GM21390 (cell line): Measurements from ENCODE around the gene CRADD.
"Not testable (repeated sequence)": the region's sequence is repeated elsewhere in the genome, so short reads cannot be mapped to it uniquely, and the experiment has no call there.

ENCODE experiments used
- ATAC-seq: cut with Tn5 transposase; IDR thresholded peaks from one replicate; pipeline ENCODE4 v1.9.1; 2021; ENCODE audit not compliant: unreplicated experiment

CRADD gene

DNA sequence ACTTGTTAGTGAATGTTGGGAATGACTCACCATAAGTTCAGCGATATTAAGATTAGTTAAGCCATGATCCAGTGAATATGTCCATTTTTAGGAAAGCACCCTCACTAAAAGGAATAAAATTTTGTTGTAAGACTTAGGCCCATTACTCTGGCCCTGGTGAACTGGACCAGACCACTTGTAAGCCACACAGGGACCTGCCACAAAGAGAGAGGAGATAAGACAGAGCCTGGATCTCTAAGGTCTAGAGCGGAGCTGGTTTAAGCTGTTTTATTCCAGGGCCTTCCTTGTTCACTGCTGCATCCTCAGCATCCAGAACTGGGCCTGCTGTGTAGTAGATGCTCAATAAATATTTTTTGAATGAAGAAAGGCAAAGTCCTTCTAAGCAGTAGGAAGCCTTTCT lies 79.1 kb downstream of the CRADD start:
- ATAC-seq, result no peak

DNA sequence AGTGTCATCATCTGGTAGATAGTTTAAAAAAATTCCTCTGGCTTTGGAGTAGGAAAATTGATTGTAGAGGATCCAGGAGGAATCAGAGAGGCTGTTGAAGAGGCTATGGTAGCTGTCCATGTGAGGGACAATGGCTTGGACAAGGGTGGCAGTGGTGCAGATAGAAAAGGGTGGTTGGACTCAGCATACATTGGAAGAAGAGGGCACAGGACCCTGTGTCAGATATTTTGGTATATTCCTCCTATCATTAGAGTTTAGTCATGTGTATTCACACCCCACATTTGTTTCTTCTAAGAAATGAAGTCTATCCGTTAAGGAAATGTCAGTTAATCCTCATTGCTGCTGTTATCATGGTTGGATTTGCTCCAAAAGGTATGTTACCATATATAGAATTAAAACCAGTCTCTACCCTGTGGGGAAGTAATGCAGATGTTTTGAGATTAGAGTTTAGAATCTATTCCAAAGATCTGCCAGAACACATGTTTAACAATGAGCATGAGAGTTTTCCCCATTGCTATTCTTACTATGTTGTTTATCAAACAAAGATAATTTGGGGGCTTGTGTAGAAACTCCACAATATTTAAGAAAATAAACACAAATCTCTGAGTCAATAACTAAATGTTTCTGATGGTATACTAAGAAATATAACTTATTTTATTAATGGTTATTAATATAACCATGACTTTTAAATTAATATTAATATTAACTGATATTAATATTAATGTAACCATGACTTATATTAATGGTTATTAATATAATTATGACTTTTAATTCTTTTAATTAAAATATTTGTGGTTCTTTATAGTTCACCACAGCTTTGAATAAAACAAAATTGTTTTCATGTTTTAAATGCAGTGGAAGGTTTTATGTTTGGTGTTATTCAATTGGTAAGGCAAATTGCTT lies 80.9 kb downstream of the CRADD start:
- ATAC-seq, result no peak

DNA sequence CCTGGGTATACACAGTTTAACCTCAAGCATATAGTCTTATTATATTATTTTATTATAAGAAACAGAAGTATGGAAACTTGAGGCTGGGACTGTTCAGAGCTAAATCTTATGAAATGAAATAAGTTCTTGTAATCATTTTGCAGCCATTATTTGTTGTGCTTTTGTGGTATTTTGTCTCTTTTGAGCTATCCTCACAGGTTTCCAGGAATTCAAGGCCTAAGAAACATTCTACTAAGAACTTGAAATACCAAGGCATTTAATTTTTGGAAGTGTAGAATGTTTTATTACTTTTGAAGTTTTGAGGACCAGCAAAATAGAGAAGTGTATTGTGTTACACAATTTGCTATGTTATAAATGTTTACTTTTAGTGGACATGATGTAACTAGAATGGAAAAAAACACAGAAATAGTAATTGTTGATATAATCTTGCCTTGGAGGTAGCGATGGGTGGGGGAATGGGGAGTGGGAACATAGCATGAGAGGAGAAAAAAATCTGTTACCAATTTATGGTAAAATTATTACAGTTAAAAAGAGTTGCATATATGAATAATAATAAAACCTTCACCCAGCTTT lies 81.7 kb downstream of the CRADD start:
- no peak for ATAC-seq

DNA sequence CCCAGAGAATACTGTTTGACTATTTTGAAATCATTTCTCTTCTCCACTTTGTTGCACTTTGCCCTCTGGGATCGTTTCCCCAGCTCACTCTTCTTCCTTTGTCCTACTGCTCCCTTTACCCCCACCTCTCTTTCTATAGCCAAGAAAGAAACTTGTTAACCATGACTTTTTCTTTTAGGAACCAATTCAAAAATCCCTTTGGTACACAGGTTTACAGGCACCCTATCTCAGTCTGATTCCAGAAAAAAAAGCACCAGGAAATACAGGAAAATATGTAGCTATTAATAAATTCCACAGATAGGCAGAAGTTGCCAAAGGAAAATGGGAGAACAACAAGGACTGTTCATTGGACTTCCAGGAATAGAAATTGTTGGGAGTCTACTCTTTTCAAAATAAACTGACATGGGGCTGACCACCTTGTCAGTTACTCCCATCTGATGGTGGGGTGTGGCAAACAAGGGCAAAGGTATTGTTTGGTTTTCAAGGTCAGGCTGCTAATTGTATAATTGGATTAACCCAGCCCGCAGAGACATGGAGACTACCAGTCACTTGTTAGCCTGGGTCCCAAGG lies 82.4 kb downstream of the CRADD start:
- no peak for ATAC-seq

DNA sequence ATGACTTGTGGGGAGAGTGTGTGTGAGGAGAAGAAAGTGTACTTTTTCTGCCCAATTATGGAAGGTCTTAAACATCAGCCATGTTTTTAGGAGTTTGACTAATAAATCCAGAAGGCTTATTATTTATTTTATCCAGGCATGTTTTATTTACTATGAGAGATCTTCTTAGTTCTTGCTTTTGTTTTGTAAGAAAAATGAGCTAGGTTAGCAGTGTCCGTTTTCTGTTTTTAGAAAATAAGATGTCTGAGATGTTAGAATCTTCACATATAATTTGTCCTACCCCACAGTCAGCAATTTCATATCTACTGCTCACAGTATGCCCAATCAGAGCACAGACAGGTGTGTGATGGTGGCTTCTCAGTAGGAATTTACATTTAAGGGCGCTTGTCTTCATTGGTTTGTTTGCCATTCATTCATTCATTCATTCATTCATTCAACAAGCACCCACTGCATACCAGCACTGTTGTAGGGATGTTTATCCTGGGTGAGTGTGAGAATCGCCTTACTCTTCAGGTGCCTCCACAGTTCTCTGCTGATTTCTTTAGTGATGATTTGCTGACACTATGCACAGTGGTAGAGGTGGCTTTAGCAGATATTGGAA lies 83.2 kb downstream of the CRADD start:
- no peak for ATAC-seq

DNA sequence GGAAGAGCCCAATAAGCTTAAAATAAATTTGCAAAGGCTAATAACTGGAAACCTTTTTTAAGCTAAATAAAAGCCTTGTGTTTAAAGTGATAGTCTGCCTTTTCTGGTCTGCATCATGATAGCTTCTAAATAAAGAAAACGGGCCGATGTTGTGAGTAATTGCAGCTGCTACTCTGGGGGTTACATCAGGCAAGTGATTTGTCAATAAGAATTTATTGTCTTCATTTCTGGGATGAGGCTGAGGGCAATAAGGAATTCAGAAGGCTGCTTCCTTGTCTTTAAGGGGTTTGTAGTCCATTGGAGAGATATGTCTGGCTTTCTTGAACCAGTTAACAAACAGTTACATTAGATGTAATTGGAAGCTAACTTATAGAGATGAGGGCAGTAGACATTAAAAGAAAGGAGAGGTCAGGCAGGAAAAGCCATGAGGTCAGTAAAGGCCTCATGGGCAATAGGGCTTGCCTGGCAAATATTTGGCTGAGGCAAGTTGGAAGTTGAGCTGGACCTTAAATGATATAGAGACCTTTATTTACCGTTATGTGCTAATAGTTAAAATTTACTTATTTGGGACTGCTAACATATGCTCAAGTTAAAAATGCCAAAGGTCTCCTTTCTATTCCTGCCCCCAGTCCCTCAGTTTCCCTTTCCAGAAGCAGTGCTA lies 85.0 kb downstream of the CRADD start:
- ATAC-seq, result no peak

DNA sequence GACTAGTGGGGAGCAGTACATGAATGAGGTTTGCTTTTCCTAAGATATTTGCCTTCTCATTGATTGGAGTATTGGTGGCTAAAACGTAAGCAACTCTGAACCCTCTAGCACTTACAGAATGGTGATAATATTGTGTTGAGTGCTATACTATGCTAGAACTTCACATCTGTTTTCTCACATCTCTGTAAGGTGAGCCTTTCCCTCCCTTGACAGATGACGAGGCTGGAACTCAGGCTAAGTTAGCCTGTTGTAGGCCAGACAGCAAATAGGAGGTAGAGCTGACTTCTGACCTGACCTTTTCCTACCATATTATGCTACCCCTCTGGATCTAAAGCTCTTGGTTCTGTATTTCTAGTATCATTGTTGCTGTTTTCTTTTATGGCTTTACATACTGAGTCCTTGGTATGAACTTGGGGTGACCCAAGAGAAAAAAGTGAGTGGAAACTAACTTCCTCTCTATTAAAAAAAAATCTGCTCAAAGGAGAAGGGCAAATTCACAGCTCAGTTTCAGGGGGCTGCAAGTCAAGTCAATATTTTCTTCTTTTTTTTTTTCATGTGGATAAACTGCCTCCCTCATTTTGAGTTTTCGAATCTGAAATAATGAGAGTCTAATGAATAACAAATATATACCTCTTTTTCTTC lies 85.9 kb downstream of the CRADD start:
- ATAC-seq, result no peak

DNA sequence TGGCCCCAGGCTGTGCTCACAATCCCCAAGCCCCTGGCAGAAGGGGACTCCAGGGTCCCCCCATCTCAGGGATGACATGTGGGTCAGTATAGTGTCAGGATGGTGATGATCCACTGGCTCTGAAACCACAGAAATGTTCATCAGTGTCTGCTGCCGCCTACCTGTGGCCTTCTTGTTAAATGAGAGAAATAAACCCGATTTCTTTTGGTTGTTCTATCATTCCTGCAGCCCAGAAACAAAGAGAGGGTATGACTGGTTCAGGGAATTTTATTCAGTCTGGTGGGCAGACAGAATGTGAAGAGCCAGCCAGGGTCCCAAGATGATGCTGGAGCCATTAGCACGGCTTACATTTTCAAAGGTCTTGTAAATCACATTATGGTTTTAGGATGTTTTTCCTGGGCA lies 86.6 kb downstream of the CRADD start:
- ATAC-seq, result no peak

DNA sequence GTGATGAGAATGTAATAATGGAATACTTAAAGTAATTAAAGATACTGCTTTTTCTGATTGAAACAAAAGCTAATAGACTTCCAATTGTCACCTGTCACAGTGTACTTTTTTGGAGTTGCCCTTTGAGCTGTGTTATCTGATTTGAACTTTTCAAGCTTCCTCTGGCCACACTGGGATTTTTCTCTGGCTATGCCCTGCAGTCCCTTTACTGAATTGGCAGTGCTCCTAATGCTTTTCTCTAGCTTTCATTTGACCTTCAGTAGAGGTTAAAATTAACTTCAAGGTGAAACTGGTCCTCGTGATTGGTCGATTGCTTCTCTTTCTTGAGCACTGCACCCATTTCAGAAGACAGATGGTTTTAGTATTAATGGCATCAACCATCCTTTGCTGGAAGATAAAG lies 89.2 kb downstream of the CRADD start:
- ATAC-seq, result no peak

DNA sequence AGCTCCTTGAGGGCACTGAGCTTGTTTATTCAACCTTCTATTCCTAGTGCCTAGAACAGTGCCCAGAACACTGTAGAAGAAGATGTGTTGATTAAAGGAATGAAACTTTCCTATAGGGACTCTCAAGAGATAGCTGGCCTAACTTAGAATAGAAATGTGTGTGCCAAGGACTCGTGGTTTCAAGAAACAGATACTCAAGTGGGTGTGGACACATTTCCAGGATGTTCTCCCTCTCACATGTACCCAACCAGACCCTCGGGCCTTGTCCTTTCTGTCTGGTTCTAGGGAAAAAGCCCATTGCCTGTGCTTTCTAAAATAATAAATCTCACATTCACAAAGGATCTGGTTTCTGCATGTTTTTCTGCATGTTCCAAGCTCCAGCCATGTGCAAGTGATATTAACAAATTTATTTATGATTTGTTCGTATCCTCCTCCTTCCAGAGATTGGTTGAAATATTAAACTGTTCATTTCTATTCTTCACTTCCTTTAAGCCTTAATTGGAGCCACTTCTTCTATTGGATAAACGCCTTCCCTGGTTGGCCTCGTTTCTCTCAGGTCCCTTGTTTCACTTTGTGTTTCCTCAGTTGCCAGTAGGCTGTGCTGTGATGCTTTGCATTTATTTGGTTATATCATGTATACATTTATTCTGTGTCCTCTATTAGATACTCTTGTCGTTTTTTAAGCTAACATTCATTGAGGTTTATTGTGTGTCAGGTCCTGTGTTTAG lies 89.8 kb downstream of the CRADD start:
- ATAC-seq, result no peak

DNA sequence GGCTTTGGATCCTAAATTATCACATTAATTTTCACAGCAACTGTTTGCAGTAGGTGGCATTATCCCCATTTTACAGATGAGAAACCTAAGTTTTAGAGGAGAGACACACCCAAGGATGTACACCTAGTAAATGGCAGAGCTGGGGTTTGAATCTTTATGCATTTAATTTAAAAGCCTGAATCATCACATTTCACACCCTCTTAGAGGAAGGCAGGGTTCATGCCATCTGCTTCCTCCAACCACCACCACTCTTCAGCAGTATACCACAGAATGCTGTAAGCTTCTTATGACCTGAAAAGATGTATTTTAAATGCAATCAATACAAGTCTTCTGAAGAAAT lies 90.3 kb downstream of the CRADD start:
- ATAC-seq, result no peak

DNA sequence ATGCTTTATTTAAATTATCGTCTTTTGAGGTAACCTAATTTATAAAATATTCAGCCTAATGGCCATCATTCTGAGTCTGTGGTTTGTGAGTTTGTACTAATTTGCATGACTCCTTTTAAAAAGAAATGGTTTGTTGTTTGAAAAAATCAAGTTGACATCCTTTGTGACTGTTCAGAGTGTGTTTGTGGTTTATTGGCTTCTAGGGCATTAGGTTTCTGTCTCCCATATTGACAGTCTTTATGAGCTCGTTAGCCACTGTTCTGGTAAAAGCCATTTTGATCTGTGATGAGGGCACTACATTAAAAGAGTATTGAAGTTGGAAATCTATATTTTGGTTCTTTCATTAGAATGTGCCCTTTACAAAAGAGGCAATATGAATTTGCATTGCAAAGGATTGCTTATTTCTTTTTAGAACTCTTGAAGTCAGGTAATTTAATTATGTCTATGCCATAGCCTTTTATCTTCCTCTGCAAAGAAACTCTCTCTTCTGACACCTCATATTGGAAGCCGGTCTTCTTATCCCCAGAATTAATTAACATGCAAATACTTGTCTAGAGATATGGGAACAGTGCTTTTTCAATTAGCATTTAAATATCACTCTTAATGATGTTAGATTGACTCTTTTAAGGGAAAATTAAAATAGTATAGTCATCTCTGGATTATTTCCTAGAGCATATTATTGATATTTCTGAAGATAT lies 95.0 kb downstream of the CRADD start:
- ATAC-seq, result no peak

DNA sequence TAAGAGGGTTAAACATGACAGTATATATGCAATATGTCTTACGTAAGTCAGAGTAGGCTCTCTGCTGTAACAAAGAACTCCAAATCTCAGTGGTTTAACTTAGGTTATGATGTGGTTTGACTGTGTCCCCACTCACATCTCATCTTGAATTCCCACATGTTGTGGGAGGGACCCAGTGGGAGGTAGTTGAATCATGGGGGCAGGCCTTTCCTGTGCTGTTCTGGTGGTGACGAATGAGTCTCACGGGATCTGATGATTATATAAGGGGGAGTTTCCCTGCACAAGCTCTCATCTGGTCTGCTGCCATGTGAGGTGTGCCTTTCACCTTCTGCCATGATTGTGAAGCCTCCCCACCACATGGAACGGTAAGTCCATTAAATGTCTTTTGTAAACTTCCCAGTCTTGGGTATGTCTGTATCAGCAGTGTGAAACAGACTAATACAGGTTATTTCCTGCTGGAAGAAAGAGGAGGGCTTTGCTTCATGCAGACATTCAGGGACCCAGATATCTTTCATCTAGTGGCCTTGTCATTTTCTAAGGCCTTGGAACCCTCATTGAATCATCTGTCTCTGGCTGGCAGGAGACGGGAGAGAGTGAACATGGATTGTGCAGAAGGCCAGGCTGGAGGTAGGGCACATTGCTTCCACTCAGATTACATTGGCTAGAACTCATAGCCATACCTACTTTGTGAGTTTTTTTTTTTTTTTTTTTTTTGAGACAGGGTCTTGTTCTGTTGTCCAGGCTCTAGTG lies 96.1 kb downstream of the CRADD start:
- ATAC-seq, result no peak

DNA sequence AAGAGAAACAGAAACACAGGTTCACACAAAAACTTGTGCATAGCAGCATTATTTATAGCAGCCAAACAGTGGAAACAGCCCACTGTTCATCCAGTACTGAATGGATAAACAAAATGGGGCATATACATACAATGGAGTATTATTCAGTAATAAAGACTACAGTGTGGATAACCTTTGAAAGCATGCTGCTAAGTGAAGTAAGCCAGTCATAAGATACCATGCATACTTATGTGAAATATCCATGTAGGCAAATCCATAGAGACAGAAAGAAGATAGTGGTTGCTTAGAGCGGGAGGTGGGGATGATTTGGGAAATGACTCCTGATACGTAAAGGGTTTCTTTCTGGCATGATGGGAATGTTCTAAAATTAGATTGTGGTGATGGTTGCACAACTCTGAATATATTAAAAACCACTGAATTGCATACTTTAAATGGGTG lies 99.4 kb downstream of the CRADD start:
- ATAC-seq, result no peak

DNA sequence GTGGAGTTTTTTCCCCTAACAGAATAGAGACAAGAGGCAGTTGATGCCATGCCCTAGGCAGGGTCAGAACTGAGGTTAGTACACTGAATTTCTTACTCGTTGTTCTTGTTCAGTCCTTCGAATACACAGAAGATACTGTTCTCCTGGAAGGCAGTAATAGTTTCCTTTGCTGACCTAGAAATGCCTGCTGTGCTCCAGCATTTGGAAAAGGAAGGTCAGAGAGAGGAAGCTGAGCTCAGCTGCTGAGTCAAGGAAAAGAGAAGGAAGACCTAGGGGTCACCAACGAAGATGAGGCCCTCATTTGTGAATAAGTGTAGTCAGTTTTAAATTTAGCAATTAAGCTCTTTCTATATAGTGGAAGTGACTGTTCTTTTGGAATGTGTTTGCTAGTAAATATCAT lies 100.1 kb downstream of the CRADD start:
- no peak for ATAC-seq

DNA sequence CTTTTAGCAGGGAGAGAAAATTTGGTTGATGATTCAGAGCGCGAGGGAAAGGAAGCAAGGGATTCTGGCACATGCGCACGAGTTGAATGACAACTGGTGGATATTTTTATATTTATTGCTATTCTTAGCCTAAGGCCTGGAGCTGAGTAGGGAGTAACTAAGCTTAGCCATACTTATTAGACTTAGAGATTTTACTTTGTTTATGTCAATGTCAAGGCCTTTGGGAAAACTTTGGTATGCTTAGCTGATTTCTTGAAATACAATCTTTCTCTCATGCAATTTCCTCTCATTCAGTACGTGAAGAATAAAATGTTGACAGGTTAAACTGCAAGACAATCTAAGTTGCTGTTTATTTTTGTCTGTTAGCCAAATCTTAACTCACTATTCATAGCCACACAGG lies 101.1 kb downstream of the CRADD start:
- no peak for ATAC-seq

DNA sequence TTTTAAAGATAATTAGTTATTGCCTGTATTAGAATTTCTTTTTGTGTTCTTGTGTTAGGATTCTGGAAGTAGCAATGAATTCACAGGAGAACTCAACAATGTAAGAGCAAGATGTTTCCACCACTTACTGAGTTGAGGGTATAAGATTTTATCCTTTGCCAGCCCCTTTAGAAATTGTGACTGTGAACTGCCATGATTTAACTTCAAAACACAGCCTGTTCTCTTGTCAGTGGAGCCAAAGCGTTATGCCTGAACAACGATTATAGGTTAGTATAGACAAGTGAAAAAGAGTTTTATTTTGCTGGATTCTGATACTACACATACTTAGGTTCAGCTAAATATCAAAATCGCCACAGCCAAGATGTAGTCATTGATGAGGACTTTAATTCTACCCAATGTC lies 101.6 kb downstream of the CRADD start:
- no peak for ATAC-seq

DNA sequence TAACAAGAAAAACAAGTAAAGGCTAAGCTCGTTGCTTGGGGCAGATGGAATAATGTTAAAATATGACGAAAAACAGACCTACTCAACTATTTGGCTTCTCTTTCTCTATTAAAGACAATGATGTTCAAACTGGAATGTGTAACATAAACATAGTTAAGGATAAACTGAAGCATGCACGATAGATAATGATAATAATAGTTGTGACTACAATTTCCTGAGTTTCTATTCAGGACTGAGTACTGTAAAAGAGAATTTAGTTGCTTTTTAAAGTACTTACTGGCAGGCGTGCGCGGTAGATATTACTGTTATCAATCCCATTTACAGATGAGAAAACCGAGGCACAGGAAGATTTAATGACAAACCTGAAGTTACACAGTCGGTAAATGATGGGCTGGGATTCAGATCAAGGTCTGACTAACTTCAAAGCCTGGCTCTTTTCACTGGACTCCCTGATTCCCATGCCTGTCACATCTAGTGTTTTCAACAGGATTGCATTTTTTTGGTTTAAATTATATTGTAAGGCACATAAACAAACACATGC lies 103.0 kb downstream of the CRADD start:
- no peak for ATAC-seq

DNA sequence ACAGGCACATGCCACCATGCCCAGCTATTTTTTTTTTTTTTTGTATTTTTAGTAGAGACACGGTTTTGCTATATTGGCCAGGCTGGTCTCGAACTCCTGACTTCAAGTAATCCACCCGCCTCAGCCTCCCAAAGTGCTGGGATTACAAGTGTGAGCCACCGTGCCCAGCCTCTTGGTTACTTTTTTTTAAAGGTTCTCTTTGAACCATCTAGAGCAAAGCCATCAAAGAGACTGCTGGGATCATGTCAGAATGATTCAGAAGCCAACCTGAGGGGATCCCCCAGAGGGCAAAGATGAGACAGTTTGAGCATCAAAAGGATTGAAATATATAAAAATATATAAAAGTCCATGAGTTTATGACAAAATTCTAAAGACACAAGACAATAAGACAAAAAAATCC lies 103.7 kb downstream of the CRADD start:
- not testable (repeated sequence) for ATAC-seq
